ENCODE data around the gene SPDYE17.
"Not testable (repeated sequence)": the region's sequence is repeated elsewhere in the genome, so short reads cannot be mapped to it uniquely, and the experiment has no call there.

Gene SPDYE17

DNA sequence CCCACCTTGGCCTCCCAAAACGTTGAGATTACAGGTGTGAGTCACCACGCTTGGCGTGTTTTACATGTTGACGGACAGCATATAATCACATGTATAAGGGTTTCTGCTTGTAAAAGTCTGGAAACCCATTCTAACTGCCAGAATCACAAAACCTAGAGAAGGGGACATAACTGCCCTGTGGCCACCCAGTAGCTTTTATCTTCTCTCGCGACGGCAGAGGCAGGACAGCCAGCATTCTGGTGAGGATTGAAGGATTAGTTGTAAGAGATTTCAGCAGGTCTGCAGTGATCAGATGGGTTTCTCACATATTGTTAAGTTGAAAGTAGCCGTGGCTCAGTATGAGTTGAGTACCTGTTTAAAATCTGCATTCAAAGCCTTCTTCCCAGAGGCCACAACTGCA is 59.8 kb downstream of the SPDYE17 start:
- DNase-seq (ENCODE audit: low read depth in 2 of 2): not testable (repeated sequence)
